ENCODE measurements around the gene CDH13.

CDH13 gene

GRCh38 chr16:83021045-83021444, 394.3 kb downstream of the CDH13 start:
- no peak overlapping the region for H3K9ac ChIP-seq (ENCODE audit: low read length)
- H3K9me3 ChIP-seq (ENCODE audit: control insufficient read depth, low read length) = no peaks in the 10 kb centered on the region
- no peaks in the 10 kb centered on the region for H3K4me1 ChIP-seq (ENCODE audit: control insufficient read depth, insufficient read depth, low read length)
- H3K4me3 ChIP-seq (ENCODE audit: low read length) = no peak overlapping the region
- no peaks in the 10 kb centered on the region for H3K27me3 ChIP-seq (ENCODE audit: control insufficient read depth, insufficient read depth, low read length)
- H3K36me3 ChIP-seq (ENCODE audit: control insufficient read depth, insufficient read depth, low read length) = no peaks in the 10 kb centered on the region

GRCh38 chr16:83021746-83022145, 395.0 kb downstream of the CDH13 start:
- H3K27me3 ChIP-seq (ENCODE audit: control insufficient read depth, insufficient read depth, low read length) = no peaks in the 10 kb centered on the region
- no peaks in the 10 kb centered on the region for H3K4me1 ChIP-seq (ENCODE audit: control insufficient read depth, insufficient read depth, low read length)
- H3K4me3 ChIP-seq (ENCODE audit: low read length) = no peak overlapping the region
- no peak overlapping the region for H3K9ac ChIP-seq (ENCODE audit: low read length)
- H3K36me3 ChIP-seq (ENCODE audit: control insufficient read depth, insufficient read depth, low read length) = no peaks in the 10 kb centered on the region
- H3K9me3 ChIP-seq (ENCODE audit: control insufficient read depth, low read length) = no peaks in the 10 kb centered on the region

GRCh38 chr16:83023011-83023410, 396.2 kb downstream of the CDH13 start:
- Histone ChIP-seq H3K4me3 (ENCODE audit: low read length) (no peak overlapping the region), H3K9ac (ENCODE audit: low read length) (no peak overlapping the region), H3K9me3 (ENCODE audit: control insufficient read depth, low read length) (no peaks in the 10 kb centered on the region), H3K4me1 (ENCODE audit: control insufficient read depth, insufficient read depth, low read length) (no peaks in the 10 kb centered on the region), H3K36me3 (ENCODE audit: control insufficient read depth, insufficient read depth, low read length) (no peaks in the 10 kb centered on the region), H3K27me3 (ENCODE audit: control insufficient read depth, insufficient read depth, low read length) (no peaks in the 10 kb centered on the region)

GRCh38 chr16:83023640-83024039, 396.9 kb downstream of the CDH13 start:
- Histone ChIP-seq H3K9ac (ENCODE audit: low read length) (no peak overlapping the region), H3K9me3 (ENCODE audit: control insufficient read depth, low read length) (no peaks in the 10 kb centered on the region), H3K27me3 (ENCODE audit: control insufficient read depth, insufficient read depth, low read length) (no peaks in the 10 kb centered on the region), H3K4me3 (ENCODE audit: low read length) (no peak overlapping the region), H3K4me1 (ENCODE audit: control insufficient read depth, insufficient read depth, low read length) (no peaks in the 10 kb centered on the region), H3K36me3 (ENCODE audit: control insufficient read depth, insufficient read depth, low read length) (no peaks in the 10 kb centered on the region)

GRCh38 chr16:83027973-83028372, 401.2 kb downstream of the CDH13 start:
- H3K9ac ChIP-seq (ENCODE audit: low read length) = no peak overlapping the region
- H3K9me3 ChIP-seq (ENCODE audit: control insufficient read depth, low read length) = no peaks in the 10 kb centered on the region
- H3K4me1 ChIP-seq (ENCODE audit: control insufficient read depth, insufficient read depth, low read length) = no peaks in the 10 kb centered on the region
- H3K27me3 ChIP-seq (ENCODE audit: control insufficient read depth, insufficient read depth, low read length) = no peaks in the 10 kb centered on the region
- H3K36me3 ChIP-seq (ENCODE audit: control insufficient read depth, insufficient read depth, low read length) = no peaks in the 10 kb centered on the region
- no peak overlapping the region for H3K4me3 ChIP-seq (ENCODE audit: low read length)

GRCh38 chr16:83029467-83029866, 402.7 kb downstream of the CDH13 start:
- H3K4me3 ChIP-seq (ENCODE audit: low read length) = no peak overlapping the region
- H3K36me3 ChIP-seq (ENCODE audit: control insufficient read depth, insufficient read depth, low read length) = no peaks in the 10 kb centered on the region
- H3K9me3 ChIP-seq (ENCODE audit: control insufficient read depth, low read length) = no peaks in the 10 kb centered on the region
- H3K4me1 ChIP-seq (ENCODE audit: control insufficient read depth, insufficient read depth, low read length) = no peaks in the 10 kb centered on the region
- no peaks in the 10 kb centered on the region for H3K27me3 ChIP-seq (ENCODE audit: control insufficient read depth, insufficient read depth, low read length)
- no peak overlapping the region for H3K9ac ChIP-seq (ENCODE audit: low read length)

- Histone ChIP-seq H3K27me3 (ENCODE audit: control insufficient read depth, insufficient read depth, low read length) (no peaks in the 10 kb centered on the region), H3K9ac (ENCODE audit: low read length) (no peak overlapping the region), H3K9me3 (ENCODE audit: control insufficient read depth, low read length) (no peaks in the 10 kb centered on the region), H3K4me3 (ENCODE audit: low read length) (no peak overlapping the region), H3K36me3 (ENCODE audit: control insufficient read depth, insufficient read depth, low read length) (no peaks in the 10 kb centered on the region), H3K4me1 (ENCODE audit: control insufficient read depth, insufficient read depth, low read length) (no peaks in the 10 kb centered on the region)
Measured at GRCh38 chr16:83031524-83031923, 404.8 kb downstream of the CDH13 start.

- Histone ChIP-seq H3K9ac (ENCODE audit: low read length) (no peak overlapping the region), H3K4me1 (ENCODE audit: control insufficient read depth, insufficient read depth, low read length) (no peaks in the 10 kb centered on the region), H3K4me3 (ENCODE audit: low read length) (no peak overlapping the region), H3K36me3 (ENCODE audit: control insufficient read depth, insufficient read depth, low read length) (no peaks in the 10 kb centered on the region), H3K27me3 (ENCODE audit: control insufficient read depth, insufficient read depth, low read length) (no peaks in the 10 kb centered on the region), H3K9me3 (ENCODE audit: control insufficient read depth, low read length) (no peaks in the 10 kb centered on the region)
Measured at GRCh38 chr16:83037102-83037501, 410.3 kb downstream of the CDH13 start.

- Histone ChIP-seq H3K27me3 (ENCODE audit: control insufficient read depth, insufficient read depth, low read length) (no peaks in the 10 kb centered on the region), H3K36me3 (ENCODE audit: control insufficient read depth, insufficient read depth, low read length) (no peaks in the 10 kb centered on the region), H3K4me3 (ENCODE audit: low read length) (no peak overlapping the region), H3K9me3 (ENCODE audit: control insufficient read depth, low read length) (no peaks in the 10 kb centered on the region), H3K9ac (ENCODE audit: low read length) (no peak overlapping the region), H3K4me1 (ENCODE audit: control insufficient read depth, insufficient read depth, low read length) (no peaks in the 10 kb centered on the region)
Measured at GRCh38 chr16:83037884-83038283, 411.1 kb downstream of the CDH13 start.

GRCh38 chr16:83040174-83040573, 413.4 kb downstream of the CDH13 start:
- no peak overlapping the region for H3K4me3 ChIP-seq (ENCODE audit: low read length)
- H3K36me3 ChIP-seq (ENCODE audit: control insufficient read depth, insufficient read depth, low read length) = no peaks in the 10 kb centered on the region
- H3K9ac ChIP-seq (ENCODE audit: low read length) = no peak overlapping the region
- no peaks in the 10 kb centered on the region for H3K27me3 ChIP-seq (ENCODE audit: control insufficient read depth, insufficient read depth, low read length)
- no peaks in the 10 kb centered on the region for H3K9me3 ChIP-seq (ENCODE audit: control insufficient read depth, low read length)
- H3K4me1 ChIP-seq (ENCODE audit: control insufficient read depth, insufficient read depth, low read length) = no peaks in the 10 kb centered on the region

GRCh38 chr16:83044589-83044988, 417.8 kb downstream of the CDH13 start:
- H3K9me3 ChIP-seq (ENCODE audit: control insufficient read depth, low read length) = no peaks in the 10 kb centered on the region
- no peaks in the 10 kb centered on the region for H3K4me1 ChIP-seq (ENCODE audit: control insufficient read depth, insufficient read depth, low read length)
- no peaks in the 10 kb centered on the region for H3K27me3 ChIP-seq (ENCODE audit: control insufficient read depth, insufficient read depth, low read length)
- no peak overlapping the region for H3K9ac ChIP-seq (ENCODE audit: low read length)
- H3K36me3 ChIP-seq (ENCODE audit: control insufficient read depth, insufficient read depth, low read length) = no peaks in the 10 kb centered on the region
- no peak overlapping the region for H3K4me3 ChIP-seq (ENCODE audit: low read length)

- no peaks in the 10 kb centered on the region for H3K36me3 ChIP-seq (ENCODE audit: control insufficient read depth, insufficient read depth, low read length)
- H3K9ac ChIP-seq (ENCODE audit: low read length) = no peak overlapping the region
- H3K27me3 ChIP-seq (ENCODE audit: control insufficient read depth, insufficient read depth, low read length) = no peaks in the 10 kb centered on the region
- H3K9me3 ChIP-seq (ENCODE audit: control insufficient read depth, low read length) = no peaks in the 10 kb centered on the region
- H3K4me3 ChIP-seq (ENCODE audit: low read length) = no peak overlapping the region
- H3K4me1 ChIP-seq (ENCODE audit: control insufficient read depth, insufficient read depth, low read length) = no peaks in the 10 kb centered on the region
Measured at GRCh38 chr16:83045790-83046189, 419.0 kb downstream of the CDH13 start.

GRCh38 chr16:83046664-83047063, 419.9 kb downstream of the CDH13 start:
- no peaks in the 10 kb centered on the region for H3K36me3 ChIP-seq (ENCODE audit: control insufficient read depth, insufficient read depth, low read length)
- H3K4me1 ChIP-seq (ENCODE audit: control insufficient read depth, insufficient read depth, low read length) = no peaks in the 10 kb centered on the region
- H3K27me3 ChIP-seq (ENCODE audit: control insufficient read depth, insufficient read depth, low read length) = no peaks in the 10 kb centered on the region
- no peak overlapping the region for H3K4me3 ChIP-seq (ENCODE audit: low read length)
- no peak overlapping the region for H3K9ac ChIP-seq (ENCODE audit: low read length)
- H3K9me3 ChIP-seq (ENCODE audit: control insufficient read depth, low read length) = no peaks in the 10 kb centered on the region

All from mucosa of stomach (tissue), 1 donor.